ENCODE data around the gene EIF3K. TPM values are rescaled to one million over a fixed set of nuclear protein-coding genes. Genes with fewer than 3 reads are reported as not detected.

The EIF3K gene
- total and polyA plus RNA-seq, 2 of the 13 experiments (the other 11 are each of a cell fraction or from before 2014, with no cell fraction given), result 179 to 258 TPM

- no TSS peak for BruUV-seq (replicated peaks)
- ChIA-PET CTCF (ENCODE audit: low intra/inter-chr PET ratio, low total read pairs) (no interaction called here), POLR2A (interaction anchor here (0.9 to 3.3 kb wide), 3 partner anchors 11 to 40 kb away, joined by 4 to 26 read pairs (median 7); no protein-coding TSS in a partner anchor)
- H3K4me2 ChIP-seq (ENCODE audit: low read depth, low read length), result no peak overlapping the region
- H3K79me2 ChIP-seq (ENCODE audit: insufficient read depth, low read length), result peaks cover 96% of the 10 kb centered on the region
- no peak overlapping the region for H2AFZ ChIP-seq (ENCODE audit: low read length)
- no peak overlapping the region for H3K27ac ChIP-seq (ENCODE audit: extremely low read length, insufficient read depth, low read length)
- FAIRE-seq (no peak), ATAC-seq (no peak), DNase-seq (ENCODE audit: low spot score) (no peak)
- no peaks in the 10 kb centered on the region for H3K27me3 ChIP-seq (ENCODE audit: control insufficient read depth in 1 of 2, insufficient read depth in 2 of 2, low read length in 2 of 2)
- TF ChIP-seq SP2 (CRISPR knock-in tag; IDR thresholded peaks at IDR 0.05), result no peak
- no peak for TF ChIP-seq FOXM1 (CRISPR knock-in tag; IDR thresholded peaks at IDR 0.05)
- peak; percentile 34 for TF ChIP-seq RBM22 (optimal IDR thresholded peaks at IDR 0.05; ENCODE audit: low read length)
- no peak for TF ChIP-seq ZNF652 (CRISPR knock-in tag; IDR thresholded peaks at IDR 0.05; ENCODE audit: borderline replicate concordance, low read depth)
- no peak for TF ChIP-seq TFE3 (CRISPR knock-in tag; IDR thresholded peaks at IDR 0.05)
- no peaks in the 10 kb centered on the region for H3K9me3 ChIP-seq (ENCODE audit: low read length)
- H3K4me3 ChIP-seq (replicated peaks in 1 of 3; ENCODE audit: insufficient read depth in 1 of 3, low read depth in 2 of 3, low read length in 3 of 3), result no peak overlapping the region
- no peak overlapping the region for H3K9ac ChIP-seq (ENCODE audit: insufficient read depth, low read depth, low read length)
- H3K36me3 ChIP-seq (replicated peaks in 1 of 2; ENCODE audit: control insufficient read depth in 1 of 2, insufficient read depth in 2 of 2, low read length in 2 of 2), result peaks cover 16 to 51% of the 10 kb centered on the region in 2 experiments
- intact Hi-C loops (cut with micrococcal nuclease; ENCODE audit: unreplicated experiment), result no loop called here
- 92% methylated on average over 9 of the region's 9 CpGs for WGBS (ENCODE audit: low lambda C conversion rate)
- H4K20me1 ChIP-seq (ENCODE audit: insufficient read depth, low read length), result peaks cover 83% of the 10 kb centered on the region
- peaks cover 98% of the 10 kb centered on the region for H3K4me1 ChIP-seq (ENCODE audit: insufficient read depth, low read length)
- in situ Hi-C loops (cut with HindIII; ENCODE audit: extremely low pct_ligation_motif_present, low pct_unique_long_range_greater_than_20kb), result no loop called here
Measured at GRCh38 chr19:38660724-38661123, 41.7 kb downstream of the EIF3K start.

- ATAC-seq (no peak), DNase-seq (ENCODE audit: low spot score) (no peak), FAIRE-seq (no peak)
- Histone ChIP-seq H3K79me2 (ENCODE audit: insufficient read depth, low read length) (peaks cover 96% of the 10 kb centered on the region), H3K27me3 (ENCODE audit: control insufficient read depth in 1 of 2, insufficient read depth in 2 of 2, low read length in 2 of 2) (no peaks in the 10 kb centered on the region), H4K20me1 (ENCODE audit: insufficient read depth, low read length) (peaks cover 83% of the 10 kb centered on the region), H3K4me1 (ENCODE audit: insufficient read depth, low read length) (peaks cover 98% of the 10 kb centered on the region), H3K9ac (ENCODE audit: insufficient read depth, low read depth, low read length) (no peak overlapping the region), H3K36me3 (replicated peaks in 1 of 2; ENCODE audit: control insufficient read depth in 1 of 2, insufficient read depth in 2 of 2, low read length in 2 of 2) (peaks cover 15 to 50% of the 10 kb centered on the region in 2 experiments), H3K9me3 (ENCODE audit: low read length) (no peaks in the 10 kb centered on the region), H3K27ac (ENCODE audit: extremely low read length, insufficient read depth, low read length) (no peak overlapping the region), H3K4me3 (replicated peaks in 1 of 3; ENCODE audit: insufficient read depth in 1 of 3, low read depth in 2 of 3, low read length in 3 of 3) (no peak overlapping the region), H3K4me2 (ENCODE audit: low read depth, low read length) (no peak overlapping the region), H2AFZ (ENCODE audit: low read length) (no peak overlapping the region)
- POLR2A ChIA-PET, result interaction anchor here (0.9 to 3.3 kb wide), 3 partner anchors 10 to 40 kb away, joined by 4 to 26 read pairs (median 7); no protein-coding TSS in a partner anchor
- no TSS peak for BruUV-seq (replicated peaks)
- in situ Hi-C loops (cut with HindIII; ENCODE audit: extremely low pct_ligation_motif_present, low pct_unique_long_range_greater_than_20kb) (no loop called here), intact Hi-C loops (cut with micrococcal nuclease; ENCODE audit: unreplicated experiment) (no loop called here)
- CTCF ChIA-PET (ENCODE audit: low intra/inter-chr PET ratio, low total read pairs), result no interaction called here
- WGBS (ENCODE audit: low lambda C conversion rate), result 74% methylated on average over 7 of the region's 7 CpGs
- no peak for TF ChIP-seq NR3C1 (CRISPR knock-in tag; IDR thresholded peaks at IDR 0.05)
- no peak for TF ChIP-seq ZNF766 (CRISPR knock-in tag; IDR thresholded peaks at IDR 0.05; ENCODE audit: borderline replicate concordance)
- TF ChIP-seq NCOR1 (IDR thresholded peaks at IDR 0.05; ENCODE audit: borderline replicate concordance, low read length), result no peak
- no peak for TF ChIP-seq MLX (CRISPR knock-in tag; IDR thresholded peaks at IDR 0.05)
- no peak for TF ChIP-seq MYPOP (CRISPR knock-in tag; IDR thresholded peaks at IDR 0.05)
- TF ChIP-seq CREB1 (IDR thresholded peaks at IDR 0.05), result no peak
- no peak for TF ChIP-seq CREB1 (CRISPR knock-in tag; IDR thresholded peaks at IDR 0.05)
- TF ChIP-seq ZNF549 (CRISPR knock-in tag; IDR thresholded peaks at IDR 0.05), result no peak
- no peak for TF ChIP-seq CERS6 (CRISPR knock-in tag; IDR thresholded peaks at IDR 0.05)
- TF ChIP-seq ZNF709 (CRISPR knock-in tag; IDR thresholded peaks at IDR 0.05), result no peak
- TF ChIP-seq RXRA (CRISPR knock-in tag; IDR thresholded peaks at IDR 0.05), result no peak
- TF ChIP-seq NONO (IDR thresholded peaks at IDR 0.05), result no peak
- TF ChIP-seq NONO (CRISPR knock-in tag; conservative IDR thresholded peaks at IDR 0.05), result no peak
Measured at GRCh38 chr19:38661136-38661535, 42.1 kb downstream of the EIF3K start.

Data from HepG2 (cell line).